GM19324 (cell line): Measurements from ENCODE around the gene PSME3IP1.

Source experiments
- ATAC-seq: cut with Tn5 transposase; IDR thresholded peaks from one replicate; pipeline ENCODE4 v1.9.1; 2021; ENCODE audit warnings: mild to moderate bottlenecking, moderate library complexity; ENCODE audit not compliant: unreplicated experiment, low FRiP score

PSME3IP1 gene

GRCh38 chr16:57172721-57173290, 13.0 kb downstream of the PSME3IP1 start:
- ATAC-seq: no peak

- ATAC-seq: no peak
Measured at GRCh38 chr16:57169327-57169726, 16.5 kb downstream of the PSME3IP1 start.

GRCh38 chr16:57167953-57168352, 17.9 kb downstream of the PSME3IP1 start:
- ATAC-seq: no peak

GRCh38 chr16:57167538-57167937, 18.3 kb downstream of the PSME3IP1 start:
- ATAC-seq: no peak

- no peak for ATAC-seq
Measured at GRCh38 chr16:57166951-57167350, 18.9 kb downstream of the PSME3IP1 start.

- no peak for ATAC-seq
Measured at GRCh38 chr16:57166451-57166850, 19.4 kb downstream of the PSME3IP1 start.

- ATAC-seq: no peak
Measured at GRCh38 chr16:57165938-57166337, 19.9 kb downstream of the PSME3IP1 start.

GRCh38 chr16:57165483-57165882, 20.4 kb downstream of the PSME3IP1 start:
- no peak for ATAC-seq

GRCh38 chr16:57163842-57164241, 22.0 kb downstream of the PSME3IP1 start:
- no peak for ATAC-seq

- ATAC-seq: no peak
Measured at GRCh38 chr16:57159447-57159846, 26.4 kb downstream of the PSME3IP1 start.

- ATAC-seq: no peak
Measured at GRCh38 chr16:57157533-57157932, 28.3 kb downstream of the PSME3IP1 start.

- no peak for ATAC-seq
Measured at GRCh38 chr16:57156351-57156703, 29.5 kb downstream of the PSME3IP1 start.

GRCh38 chr16:57155702-57156350, 30.0 kb downstream of the PSME3IP1 start:
- no peak for ATAC-seq

GRCh38 chr16:57153841-57154240, 32.0 kb downstream of the PSME3IP1 start:
- no peak for ATAC-seq

GRCh38 chr16:57152096-57153093, 33.4 kb downstream of the PSME3IP1 start:
- no peak for ATAC-seq

GRCh38 chr16:57151369-57151768, 34.5 kb downstream of the PSME3IP1 start:
- ATAC-seq: no peak

GRCh38 chr16:57150682-57151330, 35.0 kb downstream of the PSME3IP1 start:
- ATAC-seq: no peak

GRCh38 chr16:57149391-57149790, 36.4 kb downstream of the PSME3IP1 start:
- no peak for ATAC-seq

GRCh38 chr16:57148481-57148880, 37.4 kb downstream of the PSME3IP1 start:
- ATAC-seq: no peak

- no peak for ATAC-seq
Measured at GRCh38 chr16:57147381-57148221, 38.2 kb downstream of the PSME3IP1 start.
